HepG2 (cell line): ENCODE results near the gene RBP5. TPM values are rescaled to one million over a fixed set of nuclear protein-coding genes. Genes with fewer than 3 reads are reported as not detected.

Experiments used
- ARNT2 ChIP-seq: sonication (generic); formaldehyde crosslinking; IDR thresholded peaks from 2 replicates; pipeline ENCODE4 v1.8.0; 2022; ENCODE audit warnings: mild to moderate bottlenecking, low read depth, missing genetic modification reagents, moderate library complexity
- CHD4 ChIP-seq: fragments of 200-600 bp; sonication (generic); IDR thresholded peaks from 2 replicates; pipeline ENCODE4 v1.7.0; 2017; ENCODE audit warnings: mild to moderate bottlenecking, low read length, borderline replicate concordance
- MYC ChIP-seq: sonication (generic); formaldehyde crosslinking; IDR thresholded peaks from 2 replicates; pipeline ENCODE4 v1.9.0; 2021; ENCODE audit warnings: missing genetic modification reagents, borderline replicate concordance
- TMF1 ChIP-seq: sonication (generic); formaldehyde crosslinking; IDR thresholded peaks from 2 replicates; pipeline ENCODE4 v1.8.1; 2022; ENCODE audit warnings: low read depth, missing genetic modification reagents
- ZNF121 ChIP-seq: sonication (generic); formaldehyde crosslinking; IDR thresholded peaks from 2 replicates; pipeline ENCODE4 v1.5.0; 2020; ENCODE audit warnings: mild to moderate bottlenecking, missing genetic modification reagents
- ZNF557 ChIP-seq: sonication (generic); formaldehyde crosslinking; IDR thresholded peaks from 2 replicates; pipeline ENCODE4 v1.4.0; 2020; ENCODE audit warnings: missing genetic modification reagents
- ZNF7 ChIP-seq: IDR thresholded peaks from 2 replicates; pipeline ENCODE4 v1.6.1; 2016; ENCODE audit warnings: missing biosample characterization, missing genetic modification reagents
- polyA plus RNA-seq, 8 experiments: library from polyadenylated mRNA; depleted of rRNA in 3 of 8; stranded (reverse) in 7 of 8; unstranded in 1 of 8; fragments of >200 nt; fragmentation: Illumina TruSeq in 4 of 8; extraction: Trizol in 4 of 8; gene quantifications; 2 replicates each; pipeline versions ENCODE4 v1.2.1 to v1.2.3, GENCODE V29; 2011 to 2016; ENCODE audit warnings: low read depth in 4 of 8, missing spikeins in 1 of 8, mixed read lengths in 1 of 8; ENCODE audit not compliant: insufficient read depth in 1 of 8
- total RNA-seq, 5 experiments: library from RNA; depleted of rRNA; stranded (reverse); fragments of >200 nt; fragmentation: Illumina TruSeq; extraction: Trizol; gene quantifications; 2 replicates each; pipeline ENCODE4 v1.2.3, GENCODE V29; 2016; ENCODE audit warnings: low read depth in 1 of 5
- TF ChIP-seq, protein P1 (sequence below): IDR thresholded peaks from 2 replicates; pipeline ENCODE4 v1.4.0; 2020; ENCODE audit warnings: mild to moderate bottlenecking, missing genetic modification reagents
- TF ChIP-seq, protein P2 (sequence below): IDR thresholded peaks from 2 replicates; pipeline ENCODE4 v1.6.1; 2016; ENCODE audit warnings: low read depth, missing genetic modification reagents, missing compliant biosample characterization
- TF ChIP-seq, protein P3 (sequence below): sonication (generic); formaldehyde crosslinking; IDR thresholded peaks from 2 replicates; pipeline ENCODE4 v1.5.1; 2020; ENCODE audit warnings: missing genetic modification reagents, mild to moderate bottlenecking, borderline replicate concordance
- TF ChIP-seq, protein P4 (sequence below): sonication (generic); formaldehyde crosslinking; IDR thresholded peaks from 2 replicates; pipeline ENCODE4 v1.4.0; 2020; ENCODE audit warnings: mild to moderate bottlenecking, missing genetic modification reagents
- TF ChIP-seq, protein P5 (sequence below): sonication (generic); formaldehyde crosslinking; IDR thresholded peaks from 2 replicates; pipeline ENCODE4 v1.4.0; 2020; ENCODE audit warnings: missing genetic modification reagents, borderline replicate concordance

The RBP5 gene
- total and polyA plus RNA-seq, 2 of the 13 experiments (the other 11 are each of a cell fraction or from before 2014, with no cell fraction given) = 13.8 to 19.8 TPM

DNA sequence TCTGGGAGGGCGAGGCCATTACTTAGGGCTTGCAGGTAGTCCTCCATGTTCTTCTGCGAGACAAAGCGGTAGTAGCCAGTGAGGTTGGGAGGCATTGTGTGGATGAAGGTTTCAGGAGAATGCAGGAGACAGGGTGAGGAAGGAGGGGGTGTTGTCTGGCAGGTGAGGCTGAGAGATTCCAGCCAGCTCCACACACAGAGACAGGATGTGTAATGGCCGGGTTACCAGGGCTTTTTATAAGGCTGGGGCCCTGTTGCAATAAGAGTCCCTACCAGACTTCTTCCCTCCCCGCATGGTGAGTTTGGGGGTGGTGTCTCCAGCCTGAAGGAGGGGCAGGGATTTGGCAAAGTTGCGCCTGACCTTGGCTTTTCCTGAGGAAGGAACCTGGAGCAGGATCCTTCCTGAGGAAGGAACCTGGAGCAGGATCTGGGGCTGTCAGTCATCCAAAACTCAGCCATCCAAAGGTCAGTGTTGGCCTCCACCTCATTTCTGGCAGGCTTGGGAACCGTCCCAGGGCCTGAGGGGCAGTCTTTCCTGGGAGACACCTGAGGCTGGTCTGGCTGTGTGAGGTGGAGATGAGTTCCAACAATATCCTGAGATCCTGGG lies at the start of gene RBP5 (continued):
- TF ChIP-seq, protein P1, sequence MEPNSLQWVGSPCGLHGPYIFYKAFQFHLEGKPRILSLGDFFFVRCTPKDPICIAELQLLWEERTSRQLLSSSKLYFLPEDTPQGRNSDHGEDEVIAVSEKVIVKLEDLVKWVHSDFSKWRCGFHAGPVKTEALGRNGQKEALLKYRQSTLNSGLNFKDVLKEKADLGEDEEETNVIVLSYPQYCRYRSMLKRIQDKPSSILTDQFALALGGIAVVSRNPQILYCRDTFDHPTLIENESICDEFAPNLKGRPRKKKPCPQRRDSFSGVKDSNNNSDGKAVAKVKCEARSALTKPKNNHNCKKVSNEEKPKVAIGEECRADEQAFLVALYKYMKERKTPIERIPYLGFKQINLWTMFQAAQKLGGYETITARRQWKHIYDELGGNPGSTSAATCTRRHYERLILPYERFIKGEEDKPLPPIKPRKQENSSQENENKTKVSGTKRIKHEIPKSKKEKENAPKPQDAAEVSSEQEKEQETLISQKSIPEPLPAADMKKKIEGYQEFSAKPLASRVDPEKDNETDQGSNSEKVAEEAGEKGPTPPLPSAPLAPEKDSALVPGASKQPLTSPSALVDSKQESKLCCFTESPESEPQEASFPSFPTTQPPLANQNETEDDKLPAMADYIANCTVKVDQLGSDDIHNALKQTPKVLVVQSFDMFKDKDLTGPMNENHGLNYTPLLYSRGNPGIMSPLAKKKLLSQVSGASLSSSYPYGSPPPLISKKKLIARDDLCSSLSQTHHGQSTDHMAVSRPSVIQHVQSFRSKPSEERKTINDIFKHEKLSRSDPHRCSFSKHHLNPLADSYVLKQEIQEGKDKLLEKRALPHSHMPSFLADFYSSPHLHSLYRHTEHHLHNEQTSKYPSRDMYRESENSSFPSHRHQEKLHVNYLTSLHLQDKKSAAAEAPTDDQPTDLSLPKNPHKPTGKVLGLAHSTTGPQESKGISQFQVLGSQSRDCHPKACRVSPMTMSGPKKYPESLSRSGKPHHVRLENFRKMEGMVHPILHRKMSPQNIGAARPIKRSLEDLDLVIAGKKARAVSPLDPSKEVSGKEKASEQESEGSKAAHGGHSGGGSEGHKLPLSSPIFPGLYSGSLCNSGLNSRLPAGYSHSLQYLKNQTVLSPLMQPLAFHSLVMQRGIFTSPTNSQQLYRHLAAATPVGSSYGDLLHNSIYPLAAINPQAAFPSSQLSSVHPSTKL (CRISPR knock-in tag) = no peak
- TF ChIP-seq CHD4 = no peak
- TF ChIP-seq, protein P2, sequence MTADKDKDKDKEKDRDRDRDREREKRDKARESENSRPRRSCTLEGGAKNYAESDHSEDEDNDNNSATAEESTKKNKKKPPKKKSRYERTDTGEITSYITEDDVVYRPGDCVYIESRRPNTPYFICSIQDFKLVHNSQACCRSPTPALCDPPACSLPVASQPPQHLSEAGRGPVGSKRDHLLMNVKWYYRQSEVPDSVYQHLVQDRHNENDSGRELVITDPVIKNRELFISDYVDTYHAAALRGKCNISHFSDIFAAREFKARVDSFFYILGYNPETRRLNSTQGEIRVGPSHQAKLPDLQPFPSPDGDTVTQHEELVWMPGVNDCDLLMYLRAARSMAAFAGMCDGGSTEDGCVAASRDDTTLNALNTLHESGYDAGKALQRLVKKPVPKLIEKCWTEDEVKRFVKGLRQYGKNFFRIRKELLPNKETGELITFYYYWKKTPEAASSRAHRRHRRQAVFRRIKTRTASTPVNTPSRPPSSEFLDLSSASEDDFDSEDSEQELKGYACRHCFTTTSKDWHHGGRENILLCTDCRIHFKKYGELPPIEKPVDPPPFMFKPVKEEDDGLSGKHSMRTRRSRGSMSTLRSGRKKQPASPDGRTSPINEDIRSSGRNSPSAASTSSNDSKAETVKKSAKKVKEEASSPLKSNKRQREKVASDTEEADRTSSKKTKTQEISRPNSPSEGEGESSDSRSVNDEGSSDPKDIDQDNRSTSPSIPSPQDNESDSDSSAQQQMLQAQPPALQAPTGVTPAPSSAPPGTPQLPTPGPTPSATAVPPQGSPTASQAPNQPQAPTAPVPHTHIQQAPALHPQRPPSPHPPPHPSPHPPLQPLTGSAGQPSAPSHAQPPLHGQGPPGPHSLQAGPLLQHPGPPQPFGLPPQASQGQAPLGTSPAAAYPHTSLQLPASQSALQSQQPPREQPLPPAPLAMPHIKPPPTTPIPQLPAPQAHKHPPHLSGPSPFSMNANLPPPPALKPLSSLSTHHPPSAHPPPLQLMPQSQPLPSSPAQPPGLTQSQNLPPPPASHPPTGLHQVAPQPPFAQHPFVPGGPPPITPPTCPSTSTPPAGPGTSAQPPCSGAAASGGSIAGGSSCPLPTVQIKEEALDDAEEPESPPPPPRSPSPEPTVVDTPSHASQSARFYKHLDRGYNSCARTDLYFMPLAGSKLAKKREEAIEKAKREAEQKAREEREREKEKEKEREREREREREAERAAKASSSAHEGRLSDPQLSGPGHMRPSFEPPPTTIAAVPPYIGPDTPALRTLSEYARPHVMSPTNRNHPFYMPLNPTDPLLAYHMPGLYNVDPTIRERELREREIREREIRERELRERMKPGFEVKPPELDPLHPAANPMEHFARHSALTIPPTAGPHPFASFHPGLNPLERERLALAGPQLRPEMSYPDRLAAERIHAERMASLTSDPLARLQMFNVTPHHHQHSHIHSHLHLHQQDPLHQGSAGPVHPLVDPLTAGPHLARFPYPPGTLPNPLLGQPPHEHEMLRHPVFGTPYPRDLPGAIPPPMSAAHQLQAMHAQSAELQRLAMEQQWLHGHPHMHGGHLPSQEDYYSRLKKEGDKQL (CRISPR knock-in tag) = no peak
- TF ChIP-seq ZNF7 (CRISPR knock-in tag) = no peak
- TF ChIP-seq, protein P3, sequence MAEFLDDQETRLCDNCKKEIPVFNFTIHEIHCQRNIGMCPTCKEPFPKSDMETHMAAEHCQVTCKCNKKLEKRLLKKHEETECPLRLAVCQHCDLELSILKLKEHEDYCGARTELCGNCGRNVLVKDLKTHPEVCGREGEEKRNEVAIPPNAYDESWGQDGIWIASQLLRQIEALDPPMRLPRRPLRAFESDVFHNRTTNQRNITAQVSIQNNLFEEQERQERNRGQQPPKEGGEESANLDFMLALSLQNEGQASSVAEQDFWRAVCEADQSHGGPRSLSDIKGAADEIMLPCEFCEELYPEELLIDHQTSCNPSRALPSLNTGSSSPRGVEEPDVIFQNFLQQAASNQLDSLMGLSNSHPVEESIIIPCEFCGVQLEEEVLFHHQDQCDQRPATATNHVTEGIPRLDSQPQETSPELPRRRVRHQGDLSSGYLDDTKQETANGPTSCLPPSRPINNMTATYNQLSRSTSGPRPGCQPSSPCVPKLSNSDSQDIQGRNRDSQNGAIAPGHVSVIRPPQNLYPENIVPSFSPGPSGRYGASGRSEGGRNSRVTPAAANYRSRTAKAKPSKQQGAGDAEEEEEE (CRISPR knock-in tag) = no peak
- TF ChIP-seq, protein P4, sequence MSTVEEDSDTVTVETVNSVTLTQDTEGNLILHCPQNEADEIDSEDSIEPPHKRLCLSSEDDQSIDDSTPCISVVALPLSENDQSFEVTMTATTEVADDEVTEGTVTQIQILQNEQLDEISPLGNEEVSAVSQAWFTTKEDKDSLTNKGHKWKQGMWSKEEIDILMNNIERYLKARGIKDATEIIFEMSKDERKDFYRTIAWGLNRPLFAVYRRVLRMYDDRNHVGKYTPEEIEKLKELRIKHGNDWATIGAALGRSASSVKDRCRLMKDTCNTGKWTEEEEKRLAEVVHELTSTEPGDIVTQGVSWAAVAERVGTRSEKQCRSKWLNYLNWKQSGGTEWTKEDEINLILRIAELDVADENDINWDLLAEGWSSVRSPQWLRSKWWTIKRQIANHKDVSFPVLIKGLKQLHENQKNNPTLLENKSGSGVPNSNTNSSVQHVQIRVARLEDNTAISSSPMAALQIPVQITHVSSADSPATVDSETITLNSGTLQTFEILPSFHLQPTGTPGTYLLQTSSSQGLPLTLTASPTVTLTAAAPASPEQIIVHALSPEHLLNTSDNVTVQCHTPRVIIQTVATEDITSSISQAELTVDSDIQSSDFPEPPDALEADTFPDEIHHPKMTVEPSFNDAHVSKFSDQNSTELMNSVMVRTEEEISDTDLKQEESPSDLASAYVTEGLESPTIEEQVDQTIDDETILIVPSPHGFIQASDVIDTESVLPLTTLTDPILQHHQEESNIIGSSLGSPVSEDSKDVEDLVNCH (CRISPR knock-in tag) = no peak
- TF ChIP-seq TMF1 (CRISPR knock-in tag) = no peak
- TF ChIP-seq MYC (CRISPR knock-in tag) = peak; percentile 37; the same call in 1 of the 2 replicates
- TF ChIP-seq ZNF557 (CRISPR knock-in tag) = no peak
- TF ChIP-seq, protein P5, sequence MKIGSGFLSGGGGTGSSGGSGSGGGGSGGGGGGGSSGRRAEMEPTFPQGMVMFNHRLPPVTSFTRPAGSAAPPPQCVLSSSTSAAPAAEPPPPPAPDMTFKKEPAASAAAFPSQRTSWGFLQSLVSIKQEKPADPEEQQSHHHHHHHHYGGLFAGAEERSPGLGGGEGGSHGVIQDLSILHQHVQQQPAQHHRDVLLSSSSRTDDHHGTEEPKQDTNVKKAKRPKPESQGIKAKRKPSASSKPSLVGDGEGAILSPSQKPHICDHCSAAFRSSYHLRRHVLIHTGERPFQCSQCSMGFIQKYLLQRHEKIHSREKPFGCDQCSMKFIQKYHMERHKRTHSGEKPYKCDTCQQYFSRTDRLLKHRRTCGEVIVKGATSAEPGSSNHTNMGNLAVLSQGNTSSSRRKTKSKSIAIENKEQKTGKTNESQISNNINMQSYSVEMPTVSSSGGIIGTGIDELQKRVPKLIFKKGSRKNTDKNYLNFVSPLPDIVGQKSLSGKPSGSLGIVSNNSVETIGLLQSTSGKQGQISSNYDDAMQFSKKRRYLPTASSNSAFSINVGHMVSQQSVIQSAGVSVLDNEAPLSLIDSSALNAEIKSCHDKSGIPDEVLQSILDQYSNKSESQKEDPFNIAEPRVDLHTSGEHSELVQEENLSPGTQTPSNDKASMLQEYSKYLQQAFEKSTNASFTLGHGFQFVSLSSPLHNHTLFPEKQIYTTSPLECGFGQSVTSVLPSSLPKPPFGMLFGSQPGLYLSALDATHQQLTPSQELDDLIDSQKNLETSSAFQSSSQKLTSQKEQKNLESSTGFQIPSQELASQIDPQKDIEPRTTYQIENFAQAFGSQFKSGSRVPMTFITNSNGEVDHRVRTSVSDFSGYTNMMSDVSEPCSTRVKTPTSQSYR (CRISPR knock-in tag) = no peak
- no peak for TF ChIP-seq ZNF121 (CRISPR knock-in tag)
- 0 out of 2 replicates have a peak, but pooled peaks have one; percentile 35 for TF ChIP-seq ARNT2 (CRISPR knock-in tag)
